Peyer's patch (tissue), 4 donors: ENCODE data around the gene MGAT3. TPM values are rescaled to one million over a fixed set of nuclear protein-coding genes. Genes with fewer than 3 reads are reported as not detected.

Source experiments
- DNase-seq, 3 donors: peaks; one replicate each; pipeline ENCODE4 v3.0.0-alpha.2; 2017 to 2019
- H3K27ac ChIP-seq, 4 donors: fragments of 200-600 bp; sonication (generic); one replicate each; pipeline ENCODE4 v1.5.1; 2016 to 2019
- H3K27me3 ChIP-seq, 2 donors: fragments of 200-600 bp; sonication (generic); one replicate each; pipeline ENCODE4 v1.5.1; 2019
- H3K36me3 ChIP-seq, 3 donors: fragments of 200-600 bp; sonication (generic); one replicate each; pipeline ENCODE4 v1.5.1; 2016 to 2019
- H3K4me1 ChIP-seq, 4 donors: fragments of 200-600 bp; sonication (generic); one replicate each; pipeline ENCODE4 v1.5.1; 2016 to 2019
- H3K4me3 ChIP-seq, 4 donors: fragments of 200-600 bp; sonication (generic); 1 replicate in 3 of 4; 2 replicates in 1 of 4; pipeline ENCODE4 v1.5.1; 2016 to 2019; ENCODE audit warnings: mild to moderate bottlenecking in 1 of 4
- H3K9me3 ChIP-seq, 4 donors: fragments of 200-600 bp; sonication (generic); one replicate each; pipeline ENCODE4 v1.5.1; 2016 to 2019; ENCODE audit warnings: mild to moderate bottlenecking in 1 of 4
- CTCF ChIP-seq, 6 experiments: fragments of 450-650 bp in 4 of 6; fragments of 200-600 bp in 2 of 6; sonication (generic) in 1 of 6; IDR thresholded peaks; one replicate each; pipeline ENCODE4 v1.5.1; 2017 to 2019; ENCODE audit warnings: antibody characterized with exemption in 6 of 6, mild to moderate bottlenecking in 3 of 6, moderate library complexity in 1 of 6
- POLR2A ChIP-seq, 2 donors: fragments of 450-650 bp; IDR thresholded peaks; one replicate each; pipeline ENCODE4 v1.5.1; 2017; ENCODE audit warnings: antibody characterized with exemption in 2 of 2, mild to moderate bottlenecking in 2 of 2, moderate library complexity in 2 of 2
- total RNA-seq, 4 donors: library from RNA; depleted of rRNA; stranded (reverse); fragments of >200 nt; gene quantifications; one replicate each; pipeline ENCODE4 v1.1.0, GENCODE V29; 2016

The MGAT3 gene
- total RNA-seq, 4 donors from 2014 or later: 5.0 to 53.7 (median 49.6) TPM

GRCh38 chr22:39414377-39414776 lies 42.4 kb upstream of the MGAT3 start:
- Histone ChIP-seq H3K27ac (no peak overlapping the region), H3K27me3 (no peaks in the 10 kb centered on the region), H3K36me3 (peaks cover 0 to 45% (median 0%) of the 10 kb centered on the region in 3 donors), H3K4me1 (peaks cover 0 to 9% (median 0%) of the 10 kb centered on the region in 4 donors), H3K9me3 (no peaks in the 10 kb centered on the region), H3K4me3 (no peak overlapping the region)
- TF ChIP-seq CTCF (IDR thresholded peaks at IDR 0.05) (no peak), POLR2A (IDR thresholded peaks at IDR 0.05) (no peak)
- no peak for DNase-seq

DNA sequence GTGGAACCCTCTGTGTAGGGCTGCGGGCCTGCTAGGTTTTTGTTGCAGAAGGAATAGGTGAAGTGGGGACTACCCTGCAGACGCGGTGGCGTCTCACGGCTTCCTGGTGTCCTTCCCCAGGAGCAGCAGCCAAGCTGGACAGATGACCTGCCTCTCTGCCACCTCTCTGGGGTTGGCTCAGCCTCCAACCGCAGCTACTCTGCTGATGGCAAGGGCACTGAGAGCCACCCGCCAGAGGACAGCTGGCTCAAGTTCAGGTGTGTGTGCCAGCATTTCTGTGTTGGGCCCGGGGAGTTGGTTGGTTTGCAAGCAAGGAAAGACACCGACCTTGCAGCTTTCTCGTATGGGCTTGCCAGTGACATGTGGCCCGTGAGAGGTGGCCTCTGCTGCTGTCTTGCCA lies 41.9 kb upstream of the MGAT3 start:
- Histone ChIP-seq H3K4me3 (no peak overlapping the region), H3K36me3 (peaks cover 0 to 50% (median 0%) of the 10 kb centered on the region in 3 donors), H3K9me3 (no peaks in the 10 kb centered on the region), H3K27ac (no peak overlapping the region), H3K27me3 (no peaks in the 10 kb centered on the region), H3K4me1 (peaks cover 0 to 9% (median 0%) of the 10 kb centered on the region in 4 donors)
- TF ChIP-seq POLR2A (IDR thresholded peaks at IDR 0.05) (no peak), CTCF (IDR thresholded peaks at IDR 0.05) (no peak)
- no peak for DNase-seq

DNA sequence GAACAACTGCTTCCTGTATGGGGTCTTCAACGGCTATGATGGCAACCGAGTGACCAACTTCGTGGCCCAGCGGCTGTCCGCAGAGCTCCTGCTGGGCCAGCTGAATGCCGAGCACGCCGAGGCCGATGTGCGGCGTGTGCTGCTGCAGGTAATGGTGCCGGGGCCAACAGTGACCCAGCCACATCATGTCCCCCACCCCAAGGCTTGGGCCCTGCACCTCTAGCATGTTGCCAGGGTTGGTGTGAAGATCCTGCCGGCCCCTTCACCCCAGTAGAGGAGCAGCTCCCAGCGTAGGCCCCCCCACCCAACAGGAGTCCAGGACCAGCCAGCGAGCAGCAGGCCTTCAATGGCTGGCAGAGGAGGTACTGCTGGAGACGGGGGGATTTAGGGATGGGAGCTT lies 41.3 kb upstream of the MGAT3 start:
- no peak overlapping the region for H3K4me3 ChIP-seq
- TF ChIP-seq CTCF (IDR thresholded peaks at IDR 0.05): no peak
- TF ChIP-seq POLR2A (IDR thresholded peaks at IDR 0.05): no peak
- DNase-seq: no peak
- H3K27ac ChIP-seq: no peak overlapping the region
- H3K9me3 ChIP-seq: no peaks in the 10 kb centered on the region
- H3K36me3 ChIP-seq: peaks cover 0 to 57% (median 0%) of the 10 kb centered on the region in 3 donors
- H3K27me3 ChIP-seq: no peaks in the 10 kb centered on the region
- peaks cover 0 to 9% (median 0%) of the 10 kb centered on the region in 4 donors for H3K4me1 ChIP-seq

DNA sequence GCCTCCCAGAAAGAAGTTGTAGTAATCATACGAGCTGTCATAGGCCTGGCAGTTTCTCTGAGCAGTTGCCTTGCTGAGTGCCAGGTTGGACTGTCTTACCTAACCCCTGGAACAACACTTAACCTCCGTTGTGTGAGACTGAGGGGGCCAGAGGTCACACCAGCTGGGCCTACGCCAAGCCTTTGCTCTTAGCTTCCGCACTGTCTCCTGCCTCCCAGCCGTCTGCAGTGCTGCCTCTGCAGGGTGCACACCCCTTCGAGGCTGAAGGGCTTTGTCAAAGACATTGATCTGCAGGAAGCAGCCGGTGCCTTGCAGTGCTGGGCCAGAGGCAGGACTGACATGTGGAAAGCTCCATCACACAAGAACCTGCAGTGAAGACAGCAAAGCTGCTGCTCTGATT lies 40.5 kb upstream of the MGAT3 start:
- H3K27me3 ChIP-seq: no peaks in the 10 kb centered on the region
- TF ChIP-seq CTCF (IDR thresholded peaks at IDR 0.05): no peak
- no peak for TF ChIP-seq POLR2A (IDR thresholded peaks at IDR 0.05)
- no peak overlapping the region for H3K27ac ChIP-seq
- no peak overlapping the region for H3K4me3 ChIP-seq
- H3K36me3 ChIP-seq: peaks cover 0 to 64% (median 0%) of the 10 kb centered on the region in 3 donors
- DNase-seq: peak in 1 of 3 donors; percentile 53
- peaks cover 0 to 9% (median 0%) of the 10 kb centered on the region in 4 donors for H3K4me1 ChIP-seq
- H3K9me3 ChIP-seq: no peaks in the 10 kb centered on the region

GRCh38 chr22:39417641-39418040 lies 39.2 kb upstream of the MGAT3 start:
- no peaks in the 10 kb centered on the region for H3K27me3 ChIP-seq
- H3K27ac ChIP-seq: no peak overlapping the region
- TF ChIP-seq CTCF (IDR thresholded peaks at IDR 0.05): no peak
- no peak for TF ChIP-seq POLR2A (IDR thresholded peaks at IDR 0.05)
- peaks cover 0 to 77% (median 0%) of the 10 kb centered on the region in 3 donors for H3K36me3 ChIP-seq
- H3K4me1 ChIP-seq: no peaks in the 10 kb centered on the region
- peak in 1 of 3 donors; percentile 16 for DNase-seq
- H3K4me3 ChIP-seq: no peak overlapping the region
- H3K9me3 ChIP-seq: no peaks in the 10 kb centered on the region

GRCh38 chr22:39418696-39419095 lies 38.1 kb upstream of the MGAT3 start:
- H3K27me3 ChIP-seq: no peaks in the 10 kb centered on the region
- no peaks in the 10 kb centered on the region for H3K4me1 ChIP-seq
- peaks cover 0 to 86% (median 0%) of the 10 kb centered on the region in 3 donors for H3K36me3 ChIP-seq
- TF ChIP-seq POLR2A (IDR thresholded peaks at IDR 0.05) (no peak), CTCF (IDR thresholded peaks at IDR 0.05) (no peak)
- H3K9me3 ChIP-seq: no peaks in the 10 kb centered on the region
- no peak overlapping the region for H3K27ac ChIP-seq
- H3K4me3 ChIP-seq: no peak overlapping the region
- DNase-seq: peak in 1 of 3 donors; percentile 28
